Measurements from ENCODE around the gene SRC. TPM values are rescaled to one million over a fixed set of nuclear protein-coding genes. Genes with fewer than 3 reads are reported as not detected.

SRC gene
- total and polyA plus RNA-seq, 8 donors: 37.4 to 93.0 (median 71.5) TPM

DNA sequence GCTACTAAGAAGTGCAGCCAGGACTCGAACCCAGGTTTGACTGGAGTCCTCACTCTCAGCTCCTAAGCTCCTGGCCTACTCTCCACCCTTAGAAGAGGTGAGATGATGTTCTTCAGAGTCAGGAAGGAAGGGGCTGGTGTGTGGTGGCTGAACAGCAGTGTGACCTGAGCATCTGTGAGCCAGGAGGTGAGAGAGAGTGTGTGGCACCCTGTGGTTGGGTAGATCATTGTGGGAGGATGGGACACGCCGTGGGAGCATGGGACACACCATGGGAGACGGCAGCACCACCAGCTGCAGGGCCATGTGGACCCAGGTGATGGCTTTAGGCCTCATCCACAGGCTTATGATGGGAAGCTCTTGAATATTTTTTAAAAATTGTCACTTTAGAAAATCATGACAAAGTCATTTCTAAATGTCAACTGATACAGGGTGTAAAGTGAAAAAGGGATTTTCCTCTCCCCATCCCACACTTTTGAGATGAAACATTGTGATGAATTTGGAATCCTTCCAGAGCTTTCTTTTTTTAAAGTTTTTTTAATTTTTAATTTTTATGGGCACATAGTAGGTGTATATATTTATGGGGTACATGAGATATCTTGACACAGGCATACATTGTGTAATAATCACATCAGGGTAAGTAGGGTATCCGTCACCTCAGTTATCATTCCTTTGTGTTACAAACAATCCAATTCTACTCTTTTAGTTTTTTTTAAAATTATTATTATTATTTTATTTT lies 31.6 kb downstream of the SRC start:
- H3K9me3 ChIP-seq: no peaks in the 10 kb centered on the region
- DNase-seq: peak in 1 of 4 donors; percentile 24
- no peak overlapping the region for H3K4me3 ChIP-seq
- H3K27ac ChIP-seq: no peak overlapping the region
- H3K4me1 ChIP-seq: peaks cover 0 to 46% of the 10 kb centered on the region in 2 donors
- H3K27me3 ChIP-seq: no peaks in the 10 kb centered on the region
- no peaks in the 10 kb centered on the region for H3K36me3 ChIP-seq
- TF ChIP-seq CTCF (IDR thresholded peaks at IDR 0.05): no peak
- intact Hi-C loops (cut with DNase I): no loop called here
- no peak for ATAC-seq

- ATAC-seq (no peak), DNase-seq (peak in 1 of 4 donors; percentile 1)
- Histone ChIP-seq H3K27ac (no peak overlapping the region), H3K36me3 (no peaks in the 10 kb centered on the region), H3K4me3 (no peak overlapping the region), H3K9me3 (no peaks in the 10 kb centered on the region), H3K27me3 (no peaks in the 10 kb centered on the region), H3K4me1 (peaks cover 0 to 51% of the 10 kb centered on the region in 2 donors)
- TF ChIP-seq CTCF (IDR thresholded peaks at IDR 0.05): no peak
- intact Hi-C loops (cut with DNase I): no loop called here
Measured at GRCh38 chr20:37378420-37378784, 32.5 kb downstream of the SRC start.

DNA sequence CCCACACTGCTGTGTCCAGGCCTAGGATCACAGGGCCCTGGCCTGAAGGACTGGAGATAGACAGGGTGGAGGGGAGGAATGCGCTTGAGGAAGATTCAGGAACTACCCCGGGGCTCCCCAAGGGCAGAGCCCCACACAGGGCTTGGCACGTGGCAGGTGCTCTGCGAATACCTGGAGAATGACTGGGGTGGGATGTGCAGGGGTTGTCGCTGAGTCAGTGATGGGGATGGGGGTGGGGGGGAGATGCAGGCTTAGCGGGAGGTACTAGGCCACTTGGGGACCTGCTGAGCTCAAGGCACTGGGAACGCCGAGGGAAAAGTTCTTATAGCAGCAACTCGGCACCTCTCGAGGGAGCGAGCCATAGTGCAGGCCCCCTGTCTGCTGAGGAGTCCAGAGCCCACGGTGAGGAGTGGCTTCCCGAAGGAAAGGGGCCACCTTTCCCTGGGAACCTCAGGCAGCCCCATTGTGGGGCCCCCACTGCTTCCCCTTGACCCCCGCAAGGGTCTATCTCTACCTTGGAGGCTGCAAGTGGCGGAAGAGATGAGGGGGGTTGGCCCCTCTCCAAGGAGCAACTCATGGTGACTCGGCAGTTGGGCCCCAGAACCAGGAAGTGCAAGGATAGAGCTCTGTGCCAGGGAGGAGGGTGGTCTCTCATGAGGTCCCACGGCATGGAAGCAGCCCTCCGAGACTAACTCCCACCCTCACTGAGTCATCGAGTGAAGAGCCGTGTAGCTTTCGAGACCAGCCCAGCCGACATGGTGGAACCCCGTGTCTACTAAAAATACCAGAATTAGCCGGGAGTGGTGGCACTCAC lies 33.1 kb downstream of the SRC start:
- Histone ChIP-seq H3K27me3 (peaks cover 0 to 3% of the 10 kb centered on the region in 2 donors), H3K4me3 (no peak overlapping the region), H3K36me3 (no peaks in the 10 kb centered on the region), H3K4me1 (peaks cover 0 to 57% of the 10 kb centered on the region in 2 donors), H3K27ac (no peak overlapping the region), H3K9me3 (no peaks in the 10 kb centered on the region)
- no peak for TF ChIP-seq CTCF (IDR thresholded peaks at IDR 0.05)
- DNase-seq (peak in 2 of 4 donors; percentile 37 to 77), ATAC-seq (no peak)
- intact Hi-C loops (cut with DNase I): no loop called here

DNA sequence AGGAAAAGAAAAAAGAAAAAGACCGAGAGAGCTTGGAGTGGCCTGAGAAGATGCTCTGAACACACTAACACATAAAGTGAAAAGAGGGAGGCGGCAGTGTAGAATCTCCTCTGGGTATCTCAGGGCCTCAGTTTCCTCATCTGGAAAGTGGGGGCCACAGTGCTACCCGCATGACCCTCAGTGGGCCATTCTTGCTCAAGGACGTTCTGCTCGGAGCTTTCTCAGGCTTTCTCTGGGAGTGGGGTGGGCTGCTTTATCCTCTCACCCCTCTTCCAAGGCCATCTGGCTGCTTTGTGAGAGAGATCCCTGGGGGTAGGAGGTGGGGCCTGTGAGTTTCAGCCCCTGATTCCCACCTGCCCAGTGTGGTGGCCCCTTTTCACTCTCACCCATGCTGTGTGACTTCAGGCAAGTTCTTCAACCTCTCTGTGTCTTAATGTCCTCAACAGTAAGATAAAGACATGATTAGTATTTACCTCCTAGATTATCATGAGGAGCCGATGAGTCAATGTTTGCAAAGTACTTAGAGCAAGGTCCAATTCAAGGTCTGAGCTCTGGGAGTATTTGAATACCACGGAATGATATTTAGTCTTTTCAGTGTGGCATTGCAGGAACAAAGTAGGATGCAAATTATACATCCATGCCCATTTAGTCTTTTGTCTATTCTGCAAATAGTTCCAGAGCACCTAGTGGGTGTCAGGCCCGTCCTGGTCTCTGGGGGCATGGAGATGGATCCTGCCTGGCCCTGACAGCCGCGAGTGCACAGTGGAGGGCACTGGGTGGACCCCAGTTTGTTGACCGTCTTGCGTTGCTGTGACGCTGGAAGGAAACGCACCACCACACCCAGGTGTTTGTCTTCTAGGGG lies 34.3 kb downstream of the SRC start:
- H3K27ac ChIP-seq: no peak overlapping the region
- peaks cover 0 to 7% of the 10 kb centered on the region in 2 donors for H3K27me3 ChIP-seq
- intact Hi-C loops (cut with DNase I): loop anchor here in 1 of 2 donors (5.0 to 10.0 kb wide), 2 partner anchors 98 to 145 kb away; partner anchors contain the start of genes BLCAP and NNAT
- no peak for TF ChIP-seq CTCF (IDR thresholded peaks at IDR 0.05)
- peaks cover 0 to 4% of the 10 kb centered on the region in 2 donors for H3K36me3 ChIP-seq
- DNase-seq: peak in 2 of 4 donors; percentile 29 to 49
- peak; percentile 33 for ATAC-seq
- no peaks in the 10 kb centered on the region for H3K9me3 ChIP-seq
- H3K4me3 ChIP-seq: no peak overlapping the region
- H3K4me1 ChIP-seq: peaks cover 2 to 66% of the 10 kb centered on the region in 2 donors
